Kasumi-1 (cell line): ENCODE results near the gene NUP214.

Experiments
- DNase-seq, 2 experiments: peaks; one replicate each; lab custom pipeline; 2025; lab: John Stamatoyannopoulos, UW

Gene NUP214

GRCh38 chr9:131277287-131277909 is 152.0 kb downstream of the NUP214 start:
- DNase-seq: peak in 1 of 2 experiments; percentile 26

DNA sequence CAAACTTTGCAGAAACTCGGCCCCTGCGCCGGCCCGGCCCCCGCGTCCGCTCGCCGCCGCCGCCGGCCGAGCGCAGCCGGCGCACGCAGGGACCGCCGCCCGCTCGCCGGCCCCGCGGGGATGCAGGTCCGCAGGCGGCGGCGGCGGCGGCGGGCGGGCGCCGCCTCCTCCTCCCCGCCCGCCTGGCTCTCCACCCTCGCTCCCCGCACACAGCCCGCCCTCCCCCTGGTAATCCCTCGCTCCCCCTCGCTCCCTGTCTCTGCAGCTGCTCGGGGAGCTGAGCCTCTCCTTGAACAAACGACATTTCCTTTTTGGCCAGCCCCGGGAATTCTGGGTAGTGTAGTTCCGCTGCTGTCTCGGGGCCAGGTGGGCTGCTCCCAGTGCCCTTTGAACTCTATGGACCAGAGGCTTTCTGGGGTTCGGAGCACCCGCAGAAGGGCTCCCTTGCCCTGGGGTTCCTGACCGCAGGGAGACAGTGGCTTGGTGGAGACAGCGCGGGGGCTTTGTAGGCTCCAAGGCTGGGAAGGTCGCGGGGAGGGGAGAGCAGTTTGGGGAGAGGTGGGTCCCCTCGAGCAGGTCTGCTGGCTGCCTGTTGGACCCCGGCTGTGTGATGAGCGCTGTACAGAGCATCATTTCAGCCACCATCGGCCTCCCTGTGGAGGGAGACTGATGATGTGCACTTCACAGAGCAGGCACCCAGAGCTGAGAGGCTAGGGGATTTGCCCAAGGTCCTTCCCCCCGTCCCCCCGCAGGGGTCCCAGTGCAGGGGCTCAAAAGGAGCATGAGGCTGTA is 152.7 kb downstream of the NUP214 start:
- peak; percentile 84 to 94 for DNase-seq

GRCh38 chr9:131278702-131279111 is 153.3 kb downstream of the NUP214 start:
- no peak for DNase-seq

DNA sequence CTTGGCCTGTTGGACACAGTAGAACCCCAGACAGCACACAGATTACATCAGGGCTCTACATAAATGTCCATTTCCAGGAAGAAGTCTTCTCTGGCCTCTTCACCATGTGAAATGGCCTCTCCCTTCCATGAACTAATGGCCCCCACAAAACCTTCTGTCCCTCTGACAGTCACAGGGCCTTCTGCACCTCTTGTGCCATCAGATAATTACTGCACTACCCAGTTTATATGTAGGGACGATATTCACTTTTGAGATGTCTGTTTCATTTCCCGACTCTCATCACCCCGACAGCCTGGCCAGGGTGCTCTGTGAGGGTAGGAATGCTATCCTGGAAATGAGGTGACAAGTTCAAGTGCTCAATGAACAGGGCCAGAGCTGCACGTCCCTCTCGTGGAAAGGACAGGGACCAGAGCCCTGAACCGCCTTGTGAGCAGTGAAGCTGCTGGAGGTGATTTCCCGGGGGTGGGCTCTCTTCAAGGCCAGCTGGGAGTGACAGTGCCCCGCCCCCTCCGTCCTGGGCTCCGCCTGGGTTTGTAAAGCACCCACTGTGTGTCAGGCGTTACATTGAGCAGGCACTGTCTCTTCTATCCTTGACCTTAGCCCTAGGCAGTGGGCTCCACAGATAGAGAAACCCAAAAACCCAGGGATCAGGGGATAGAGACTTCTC is 153.9 kb downstream of the NUP214 start:
- DNase-seq: no peak

DNA sequence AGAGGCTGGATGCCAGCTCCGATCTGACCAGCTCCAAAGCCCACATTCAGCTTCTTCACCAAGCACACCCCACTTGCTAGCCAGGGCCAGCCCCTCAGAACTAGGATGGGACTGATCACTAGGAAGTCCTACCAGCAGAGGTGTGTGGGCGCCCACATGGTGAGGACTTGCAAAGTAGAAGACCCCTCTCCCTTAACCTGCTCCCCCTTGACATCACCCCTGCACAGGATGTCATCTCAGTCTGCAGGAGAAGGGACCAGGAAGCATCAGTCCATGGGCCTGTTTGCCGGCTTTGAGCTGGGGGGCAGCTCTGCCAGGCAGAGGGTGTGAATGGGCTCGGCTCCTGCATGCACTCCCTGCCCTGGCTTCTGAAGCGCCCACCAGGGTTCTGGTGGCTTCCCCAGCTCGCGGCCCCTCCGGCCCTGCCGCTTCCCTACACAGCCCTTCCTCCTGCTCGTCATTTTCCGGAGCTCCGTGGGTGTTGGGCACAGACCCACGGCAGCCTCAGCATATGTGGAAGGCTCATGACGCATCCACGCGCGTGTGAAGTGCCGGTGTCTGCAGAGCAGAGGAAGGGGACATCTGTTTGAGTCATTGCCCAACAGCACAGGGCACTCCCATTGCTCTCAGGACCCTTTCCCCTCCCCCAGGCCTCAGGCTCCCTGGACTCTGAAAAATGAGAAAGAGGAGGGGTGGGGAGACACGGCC is 154.6 kb downstream of the NUP214 start:
- no peak for DNase-seq

DNA sequence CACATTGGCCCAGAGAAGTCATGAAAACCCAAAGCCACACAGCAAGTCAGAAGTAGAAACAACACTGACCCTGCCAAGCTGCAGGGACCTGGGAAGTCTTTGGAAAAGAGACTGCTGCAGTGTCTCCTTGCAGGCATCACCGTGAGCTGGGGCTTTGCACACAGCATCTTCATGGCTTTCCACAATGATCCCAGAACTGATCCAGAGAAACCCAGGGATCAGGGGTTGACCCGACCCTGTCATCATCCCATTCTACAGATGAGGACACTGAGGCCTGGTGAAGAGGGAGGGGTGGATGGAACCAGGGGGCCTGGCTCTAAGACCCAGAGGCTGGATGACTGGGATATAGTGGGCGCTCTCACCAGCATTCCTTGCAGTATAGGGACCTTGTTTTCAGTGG is 155.3 kb downstream of the NUP214 start:
- no peak for DNase-seq

DNA sequence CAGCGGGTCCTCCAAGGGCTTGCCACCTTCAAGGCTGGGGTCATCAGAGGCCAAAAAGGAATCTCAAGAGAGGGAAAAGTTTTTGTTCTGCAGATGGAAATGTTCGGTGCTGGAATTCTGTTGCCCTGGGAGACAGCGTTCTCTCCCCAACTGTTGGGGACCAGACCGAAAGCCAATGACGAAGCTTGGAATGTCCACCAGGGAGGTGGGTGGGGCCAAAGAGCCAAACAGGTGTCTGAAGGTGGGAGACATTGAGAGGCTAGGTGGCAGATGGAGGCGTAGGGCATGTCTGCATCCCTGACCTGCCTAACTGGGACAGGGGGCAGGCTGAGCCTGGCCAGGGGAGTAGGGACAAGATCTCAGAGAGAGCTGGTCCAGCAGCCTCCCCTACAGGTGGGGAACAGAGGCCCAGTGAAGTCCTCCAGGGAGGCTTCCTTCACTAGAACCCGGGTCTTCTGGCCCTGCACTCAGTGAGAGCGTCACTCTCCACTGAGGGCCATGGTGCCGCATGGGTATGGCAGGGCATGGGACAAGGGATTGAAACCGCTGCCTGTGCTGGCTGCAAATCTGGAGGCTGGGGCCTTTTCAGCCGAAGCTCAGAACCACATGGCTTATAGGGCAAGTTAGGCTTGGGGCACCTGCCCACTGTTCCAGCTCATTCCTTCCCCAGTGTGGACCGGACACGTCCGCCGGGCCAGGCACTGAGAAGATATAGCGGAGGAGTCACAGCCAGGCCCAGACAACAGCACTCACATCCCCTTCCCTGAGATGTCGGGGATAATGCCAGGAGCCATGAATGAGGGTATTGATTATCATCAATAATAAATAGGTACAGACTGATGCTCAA is 156.0 kb downstream of the NUP214 start:
- no peak for DNase-seq

GRCh38 chr9:131282175-131282574 is 156.8 kb downstream of the NUP214 start:
- DNase-seq: no peak

- DNase-seq: peak; percentile 25 to 50
These were observed 157.5 kb downstream of the NUP214 start for GRCh38 chr9:131282688-131283422.
